Fibroblast of pulmonary artery (primary cell): ENCODE results near the gene CPT1A.

Experiments
- DNase-seq: peaks from one replicate; pipeline ENCODE4 v3.0.0-alpha.2; 2010; ENCODE audit warnings: low read depth
- H3K4me3 ChIP-seq: replicated peaks from 2 replicates; pipeline ENCODE4 v1.5.1; 2011; ENCODE audit warnings: low read depth, mild to moderate bottlenecking, control low read depth, low read length, moderate library complexity
- CTCF ChIP-seq: IDR thresholded peaks from 2 replicates; pipeline ENCODE4 v1.5.1; 2011; ENCODE audit warnings: mild to moderate bottlenecking, control low read depth, low read length, inconsistent platforms; ENCODE audit errors: missing control alignments

The CPT1A gene

GRCh38 chr11:68843052-68843561 lies 1.4 kb upstream of the CPT1A start:
- TF ChIP-seq CTCF, result no peak
- peak; percentile 45 for DNase-seq

GRCh38 chr11:68842427-68843051 lies 823 bp upstream of the CPT1A start:
- DNase-seq, result no peak
- H3K4me3 ChIP-seq, result peak overlapping the region; percentile 40
- no peak for TF ChIP-seq CTCF

More at GRCh38 chr11:68843052-68843561, 1.4 kb upstream of the CPT1A start:
- H3K4me3 ChIP-seq, result peak overlapping the region; percentile 40

- peak; percentile 56 for DNase-seq
- no peak for TF ChIP-seq CTCF
- H3K4me3 ChIP-seq, result peak overlapping the region; percentile 72
These were observed 759 bp downstream of the CPT1A start for GRCh38 chr11:68840661-68841653.

GRCh38 chr11:68839911-68840641 lies 1.6 kb downstream of the CPT1A start:
- H3K4me3 ChIP-seq, result peak overlapping the region; percentile 72
- TF ChIP-seq CTCF, result no peak
- DNase-seq, result peak; percentile 34

GRCh38 chr11:68839054-68839865 lies 2.5 kb downstream of the CPT1A start:
- no peak for TF ChIP-seq CTCF
- peak overlapping the region; percentile 72 for H3K4me3 ChIP-seq
- DNase-seq, result peak; percentile 93

- H3K4me3 ChIP-seq, result peak overlapping the region; percentile 72
- DNase-seq, result peak; percentile 49
- TF ChIP-seq CTCF, result no peak
These were observed 3.1 kb downstream of the CPT1A start for GRCh38 chr11:68838572-68838964.
